ENCODE results near the gene CCN5.

The CCN5 gene

GRCh38 chr20:44765091-44765490 is 49.9 kb downstream of the CCN5 start:
- no peak for DNase-seq (ENCODE audit: low read depth)
- H3K4me3 ChIP-seq (ENCODE audit: control insufficient read depth, low read depth, low read length), result no peak overlapping the region
- no peak for TF ChIP-seq CTCF (conservative IDR thresholded peaks at IDR 0.05; ENCODE audit: control insufficient read depth, insufficient read depth, low read depth, low read length)

GRCh38 chr20:44765701-44766347 is 50.7 kb downstream of the CCN5 start:
- no peak overlapping the region for H3K4me3 ChIP-seq (ENCODE audit: control insufficient read depth, low read depth, low read length)
- no peak for TF ChIP-seq CTCF (conservative IDR thresholded peaks at IDR 0.05; ENCODE audit: control insufficient read depth, insufficient read depth, low read depth, low read length)
- DNase-seq (ENCODE audit: low read depth), result peak; percentile 24

- H3K4me3 ChIP-seq (ENCODE audit: control insufficient read depth, low read depth, low read length), result no peak overlapping the region
- DNase-seq (ENCODE audit: low read depth), result no peak
- no peak for TF ChIP-seq CTCF (conservative IDR thresholded peaks at IDR 0.05; ENCODE audit: control insufficient read depth, insufficient read depth, low read depth, low read length)
These were observed 53.1 kb downstream of the CCN5 start for GRCh38 chr20:44768256-44768655.

GRCh38 chr20:44768854-44769480 is 53.8 kb downstream of the CCN5 start:
- TF ChIP-seq CTCF (conservative IDR thresholded peaks at IDR 0.05; ENCODE audit: control insufficient read depth, insufficient read depth, low read depth, low read length), result no peak
- DNase-seq (ENCODE audit: low read depth), result no peak
- H3K4me3 ChIP-seq (ENCODE audit: control insufficient read depth, low read depth, low read length), result no peak overlapping the region

GRCh38 chr20:44769481-44769863 is 54.3 kb downstream of the CCN5 start:
- H3K4me3 ChIP-seq (ENCODE audit: control insufficient read depth, low read depth, low read length), result no peak overlapping the region
- DNase-seq (ENCODE audit: low read depth), result no peak
- TF ChIP-seq CTCF (conservative IDR thresholded peaks at IDR 0.05; ENCODE audit: control insufficient read depth, insufficient read depth, low read depth, low read length), result no peak

- H3K4me3 ChIP-seq (ENCODE audit: control insufficient read depth, low read depth, low read length), result no peak overlapping the region
- DNase-seq (ENCODE audit: low read depth), result no peak
These were observed 55.5 kb downstream of the CCN5 start for GRCh38 chr20:44770484-44771171.

More at GRCh38 chr20:44770484-44771171, 55.5 kb downstream of the CCN5 start:
- no peak for TF ChIP-seq CTCF (conservative IDR thresholded peaks at IDR 0.05; ENCODE audit: control insufficient read depth, insufficient read depth, low read depth, low read length)
